GF-D8 (cell line): ENCODE measurements around the gene ELAVL3.
"Not testable (repeated sequence)": the region's sequence is repeated elsewhere in the genome, so short reads cannot be mapped to it uniquely, and the experiment has no call there.

Experiments
- DNase-seq: peaks from one replicate; lab custom pipeline; 2025; lab: John Stamatoyannopoulos, UW

Gene ELAVL3

DNA sequence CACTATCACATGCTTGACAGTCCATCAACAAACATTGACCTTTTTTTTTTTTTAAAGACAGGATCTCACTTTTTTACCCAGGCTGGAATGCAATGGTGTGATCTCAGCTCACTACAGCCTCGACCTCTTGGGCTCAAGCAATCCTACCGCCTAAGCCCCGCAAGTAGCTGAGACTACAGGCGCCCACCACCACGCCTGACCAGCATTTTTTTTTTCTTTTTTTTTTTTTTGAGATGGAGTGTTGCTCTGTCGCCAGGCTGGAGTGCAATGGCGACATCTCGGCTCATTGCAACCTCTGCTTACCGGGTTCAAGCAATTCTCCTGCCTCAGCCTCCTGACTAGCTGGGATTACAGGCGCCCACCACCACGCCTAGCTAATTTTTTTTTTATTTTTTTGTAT is 21.9 kb downstream of the ELAVL3 start:
- DNase-seq = not testable (repeated sequence)

- no peak for DNase-seq
Measured at GRCh38 chr19:11458236-11458900, 22.5 kb downstream of the ELAVL3 start.

GRCh38 chr19:11457831-11458230 is 23.0 kb downstream of the ELAVL3 start:
- DNase-seq = no peak

DNA sequence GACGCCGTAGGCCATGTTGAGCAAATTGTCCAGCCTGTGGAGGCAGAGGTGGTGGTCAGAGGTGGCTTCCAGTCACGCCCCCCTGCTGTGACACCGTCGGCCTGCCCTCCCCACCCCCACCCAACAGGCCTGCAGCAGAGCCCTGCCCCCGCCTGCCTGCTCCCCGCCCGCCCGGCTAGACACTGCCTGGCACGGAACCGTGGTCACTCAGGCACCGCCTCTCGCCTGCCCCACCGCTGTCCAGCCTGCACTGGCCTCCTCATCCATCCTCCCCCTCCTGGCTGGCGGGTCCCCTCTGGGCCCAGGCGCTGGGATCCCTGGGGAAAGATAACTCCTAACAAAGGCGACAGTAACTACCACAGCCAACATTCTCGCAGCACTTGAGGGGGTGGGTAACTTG is 23.7 kb downstream of the ELAVL3 start:
- no peak for DNase-seq

DNA sequence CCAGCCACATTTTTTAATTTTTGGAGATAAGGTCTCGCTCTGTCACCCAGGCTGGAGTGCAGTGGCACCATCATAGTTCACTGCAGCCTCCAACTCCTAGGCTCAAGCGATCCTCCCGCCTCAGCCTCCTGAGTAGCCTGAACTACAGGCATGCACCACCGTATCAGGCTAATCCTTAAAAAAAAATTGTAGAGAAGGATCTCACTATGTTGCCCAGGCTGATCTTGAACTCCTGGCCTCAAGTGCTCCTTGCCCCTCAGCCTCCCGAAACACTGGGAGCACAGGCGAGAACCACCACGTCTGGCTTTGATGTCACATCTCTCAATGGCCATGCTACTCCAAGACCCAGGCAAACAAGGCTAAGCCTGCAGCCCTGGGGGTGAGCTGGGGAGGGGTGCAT is 24.2 kb downstream of the ELAVL3 start:
- DNase-seq = no peak

DNA sequence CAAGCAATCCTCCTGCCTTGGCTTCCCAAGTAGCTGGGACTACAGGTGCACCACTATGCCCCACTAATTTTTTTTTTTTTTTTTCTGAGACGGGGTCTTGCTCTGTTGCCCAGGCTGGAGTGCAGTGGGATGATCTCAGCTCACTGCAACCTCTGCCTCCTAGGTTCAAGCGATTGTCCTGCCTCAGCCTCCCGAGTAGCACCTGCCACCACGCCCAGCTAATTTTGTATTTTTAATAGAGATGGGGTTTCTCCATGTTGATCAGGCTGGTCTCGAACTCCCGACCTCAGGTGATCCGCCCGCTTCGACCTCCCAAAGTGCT is 25.7 kb downstream of the ELAVL3 start:
- not testable (repeated sequence) for DNase-seq

DNA sequence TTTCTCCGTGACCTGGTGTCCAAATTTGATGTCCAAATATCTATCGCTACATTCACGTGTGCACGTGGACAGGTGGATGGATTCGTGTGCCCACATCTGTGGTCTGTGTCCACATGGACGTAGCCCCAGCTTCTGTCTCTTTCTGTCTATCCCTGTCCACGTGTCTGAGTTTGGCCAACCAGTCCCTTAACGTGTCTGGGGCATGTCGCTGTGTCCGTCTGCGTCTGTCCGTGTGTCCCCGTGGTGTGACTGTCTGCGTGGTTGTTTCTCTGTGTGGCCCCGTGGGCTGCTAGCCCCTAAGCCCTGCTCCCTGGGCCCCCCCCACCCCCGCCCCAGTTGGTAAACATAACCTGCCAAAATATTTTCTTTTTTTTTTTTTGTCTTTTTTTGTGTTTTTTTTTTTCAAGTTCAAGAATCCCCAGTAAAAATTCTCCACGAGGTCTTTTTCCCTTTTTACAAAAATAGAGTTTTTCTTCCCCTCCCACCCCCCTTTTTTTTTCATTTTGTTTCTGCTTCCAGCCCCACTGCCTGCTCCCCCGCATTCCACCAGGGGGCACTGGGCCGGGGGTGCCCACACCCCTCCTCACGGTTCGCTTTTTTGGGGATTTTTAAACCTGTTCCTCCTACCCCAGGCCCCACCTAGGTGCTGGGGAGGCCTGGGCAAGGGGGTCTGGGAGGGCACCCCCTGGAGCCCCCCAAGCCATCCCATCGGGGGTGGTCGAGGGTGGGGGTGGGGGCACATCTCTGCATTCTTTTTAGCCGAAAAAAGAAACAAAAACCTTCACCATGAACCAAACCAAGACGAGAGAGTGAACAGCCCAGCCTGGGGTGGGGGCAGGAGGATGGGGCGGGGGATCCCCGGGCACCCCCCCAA is 27.1 kb downstream of the ELAVL3 start:
- no peak for DNase-seq

- DNase-seq = no peak
Measured at GRCh38 chr19:11452620-11453310, 28.1 kb downstream of the ELAVL3 start.

DNA sequence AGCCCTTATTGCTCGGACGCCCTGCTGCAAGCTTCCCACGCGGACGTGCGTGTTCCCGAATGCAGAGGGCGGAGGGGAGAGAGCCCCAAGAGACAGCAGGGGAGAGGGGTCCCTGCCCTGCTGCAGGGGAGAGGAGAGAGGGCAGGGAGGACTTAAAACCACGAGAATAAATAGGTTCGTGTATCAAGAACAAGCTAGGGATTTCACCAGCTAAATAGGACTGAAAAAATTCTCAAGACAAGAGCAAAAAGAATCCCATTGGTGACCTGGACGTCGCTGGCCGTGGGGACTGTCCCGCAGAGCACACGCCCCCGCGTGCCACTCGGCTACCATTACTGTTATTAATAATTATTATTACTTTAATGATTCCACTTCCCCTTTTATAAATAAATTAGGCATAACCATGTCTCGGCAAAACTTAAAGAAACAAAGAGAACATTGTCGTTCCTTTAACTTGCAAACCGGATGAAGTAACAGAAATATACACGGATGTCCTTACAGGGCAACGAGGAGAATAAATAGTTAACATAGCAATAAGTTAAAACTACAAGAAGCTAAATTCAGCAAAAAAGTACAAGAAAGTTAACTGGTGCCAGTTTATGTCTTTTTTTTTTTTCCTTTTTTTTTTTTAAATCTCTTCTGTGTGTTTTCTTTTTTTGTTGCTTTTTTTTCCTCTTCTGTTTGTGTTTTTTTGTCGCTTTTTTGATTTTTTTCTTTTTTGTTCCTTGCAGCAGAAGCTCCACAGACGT is 28.8 kb downstream of the ELAVL3 start:
- DNase-seq = no peak

DNA sequence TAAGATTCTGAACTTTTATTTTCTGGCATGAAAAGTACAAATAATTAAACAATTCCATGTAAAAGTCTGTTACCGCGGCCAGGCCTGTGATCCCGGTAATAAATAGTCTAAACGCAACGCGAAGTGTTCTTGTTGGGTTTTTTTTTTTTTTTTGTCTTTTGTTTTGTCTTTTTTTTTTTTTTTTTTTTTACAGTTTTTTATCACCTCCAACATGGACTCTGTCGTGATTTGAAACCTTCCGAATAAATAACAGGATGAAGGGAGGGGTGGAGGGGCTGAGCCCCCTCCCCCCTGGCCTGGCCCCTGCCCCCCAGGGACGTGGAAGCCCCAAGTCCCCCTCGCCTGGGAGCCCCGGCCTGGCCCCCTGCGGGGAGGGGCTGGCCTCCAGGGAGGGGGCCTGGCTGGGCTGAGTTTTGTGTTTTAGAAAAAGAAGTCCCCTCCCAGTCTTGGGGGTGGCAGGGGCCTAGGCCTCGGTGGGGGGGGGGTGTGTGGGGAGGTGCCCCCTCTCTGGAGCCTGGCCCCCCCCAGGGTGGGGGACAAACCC is 29.4 kb downstream of the ELAVL3 start:
- no peak for DNase-seq

- DNase-seq = no peak
Measured at GRCh38 chr19:11450570-11451326, 30.1 kb downstream of the ELAVL3 start.

DNA sequence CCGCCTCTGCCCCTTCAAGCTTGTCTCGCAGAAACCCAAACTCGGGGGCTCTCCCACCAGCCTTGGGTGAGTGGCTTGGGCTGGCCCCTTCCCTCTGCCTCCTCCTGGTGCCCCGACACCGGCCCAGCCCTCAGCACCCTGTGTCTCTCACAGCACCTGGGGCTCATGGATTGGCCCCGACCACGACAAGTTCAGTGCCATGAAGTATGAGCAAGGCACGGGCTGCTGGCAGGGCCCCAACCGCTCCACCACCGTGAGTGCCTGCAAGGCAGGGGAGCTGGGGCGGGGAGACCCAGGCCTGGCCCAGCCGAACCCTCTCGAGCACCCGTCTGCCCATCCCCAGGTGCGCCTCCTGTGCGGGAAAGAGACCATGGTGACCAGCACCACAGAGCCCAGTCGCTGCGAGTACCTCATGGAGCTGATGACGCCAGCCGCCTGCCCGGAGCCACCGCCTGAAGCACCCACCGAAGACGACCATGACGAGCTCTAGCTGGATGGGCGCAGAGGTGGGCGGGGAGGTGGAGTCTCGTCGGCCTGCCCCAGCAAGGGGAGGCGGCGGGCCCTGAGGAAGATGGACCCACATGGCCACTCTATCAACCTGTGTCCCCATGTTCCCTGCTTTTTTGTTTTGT is 31.8 kb downstream of the ELAVL3 start:
- DNase-seq = no peak

DNA sequence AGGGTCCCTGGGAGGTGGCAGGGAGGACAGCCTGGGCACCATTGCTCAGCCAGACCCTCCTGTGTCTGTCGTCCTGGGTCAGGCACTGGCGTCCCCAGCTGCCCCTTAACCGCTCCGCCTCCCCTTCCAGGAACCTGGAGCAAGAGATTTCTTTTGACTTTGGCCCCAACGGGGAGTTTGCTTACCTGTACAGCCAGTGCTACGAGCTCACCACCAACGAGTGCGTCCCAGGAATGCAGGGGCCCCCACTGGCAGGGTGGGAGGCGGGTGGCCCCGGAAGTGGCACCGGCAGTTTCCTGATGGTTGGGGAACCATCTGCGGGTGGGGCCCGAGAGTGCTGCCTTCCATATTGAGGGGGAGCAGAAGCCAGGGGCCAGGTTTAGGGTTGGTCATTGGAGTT is 32.4 kb downstream of the ELAVL3 start:
- no peak for DNase-seq

DNA sequence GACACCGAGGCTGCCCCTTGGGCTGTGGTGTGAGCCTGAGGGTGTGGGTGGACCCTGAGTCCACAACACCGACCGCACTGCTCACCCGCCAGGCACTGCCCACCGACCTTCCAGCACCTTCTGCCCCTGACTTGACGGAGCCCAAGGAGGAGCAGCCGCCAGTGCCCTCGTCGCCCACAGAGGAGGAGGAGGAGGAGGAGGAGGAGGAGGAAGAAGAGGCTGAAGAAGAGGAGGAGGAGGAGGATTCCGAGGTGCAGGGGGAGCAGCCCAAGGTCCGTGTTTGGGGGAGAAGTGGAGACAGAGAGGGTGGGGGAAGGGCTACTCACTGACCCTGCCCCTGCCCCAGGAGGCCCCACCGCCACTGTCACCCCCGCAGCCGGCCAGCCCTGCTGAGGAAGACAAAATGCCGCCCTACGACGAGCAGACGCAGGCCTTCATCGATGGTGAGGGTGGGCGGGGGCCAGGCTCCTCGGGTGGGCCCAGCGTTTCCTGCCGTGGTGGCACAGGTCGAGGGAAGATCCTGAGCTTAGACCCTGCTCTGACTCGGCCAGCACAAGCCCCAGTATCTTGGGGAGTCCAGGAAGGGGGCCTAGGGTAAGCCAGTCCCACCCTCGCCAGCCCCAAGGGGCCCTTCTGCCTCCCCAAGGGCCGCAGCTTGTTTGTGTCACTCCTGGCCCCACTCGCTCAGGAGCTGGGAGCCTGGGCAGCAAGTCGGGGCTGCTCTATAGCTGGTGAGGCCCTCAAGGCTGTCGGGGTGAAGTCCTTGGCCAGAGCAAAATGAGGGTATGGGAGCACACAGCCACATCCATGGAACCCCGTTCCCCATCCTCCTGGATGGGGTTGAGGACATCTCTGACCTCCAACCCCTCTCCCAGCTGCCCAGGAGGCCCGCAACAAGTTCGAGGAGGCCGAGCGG is 33.2 kb downstream of the ELAVL3 start:
- no peak for DNase-seq

DNA sequence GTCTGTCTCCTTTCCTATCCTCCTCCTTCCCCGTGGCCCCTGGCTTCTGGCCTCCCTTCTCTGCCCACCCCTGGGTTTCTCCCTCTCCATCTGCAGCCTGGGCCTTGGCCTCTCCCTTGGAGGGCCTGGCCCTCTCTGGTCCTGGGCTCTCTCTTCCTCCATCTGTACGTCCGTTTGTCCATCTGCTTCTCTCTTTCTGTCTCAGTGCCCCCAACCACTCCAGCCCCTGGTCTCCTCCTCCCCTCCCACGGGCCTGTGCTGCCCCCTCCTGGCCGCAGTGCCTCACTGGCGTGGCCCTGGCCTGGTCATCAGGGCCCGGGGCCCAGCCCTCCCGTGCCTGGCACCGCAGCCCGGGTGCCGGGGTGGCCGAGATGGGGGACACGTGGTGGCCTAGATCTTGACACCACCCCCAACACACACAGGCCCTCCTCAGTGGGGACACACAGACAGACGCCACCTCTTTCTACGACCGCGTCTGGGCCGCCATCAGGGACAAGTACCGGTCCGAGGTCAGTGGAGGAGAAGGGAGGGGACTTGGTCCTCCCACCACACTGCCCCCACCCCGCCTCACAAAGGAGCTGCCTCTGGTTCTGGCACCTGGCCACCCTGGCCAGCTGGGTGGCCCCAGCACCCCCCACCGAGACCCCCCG is 34.1 kb downstream of the ELAVL3 start:
- DNase-seq = no peak

DNA sequence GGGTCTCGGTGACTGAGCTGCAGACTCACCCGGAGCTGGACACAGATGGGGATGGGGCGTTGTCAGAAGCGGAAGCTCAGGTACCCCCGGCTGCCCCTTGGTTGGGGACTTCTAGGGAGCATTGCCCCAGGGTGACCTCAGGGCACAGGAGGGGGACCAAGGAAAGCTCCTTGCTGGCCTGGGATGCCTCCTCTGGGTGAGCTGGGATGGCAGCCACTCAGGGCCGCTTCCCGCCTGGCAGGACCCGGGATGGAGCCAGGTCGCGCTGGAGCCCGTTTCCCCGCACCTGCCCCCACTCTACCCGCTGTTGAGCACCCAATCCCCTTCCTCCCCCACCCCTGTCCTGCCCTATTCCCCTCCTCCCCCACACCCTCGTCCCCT is 34.6 kb downstream of the ELAVL3 start:
- no peak for DNase-seq

DNA sequence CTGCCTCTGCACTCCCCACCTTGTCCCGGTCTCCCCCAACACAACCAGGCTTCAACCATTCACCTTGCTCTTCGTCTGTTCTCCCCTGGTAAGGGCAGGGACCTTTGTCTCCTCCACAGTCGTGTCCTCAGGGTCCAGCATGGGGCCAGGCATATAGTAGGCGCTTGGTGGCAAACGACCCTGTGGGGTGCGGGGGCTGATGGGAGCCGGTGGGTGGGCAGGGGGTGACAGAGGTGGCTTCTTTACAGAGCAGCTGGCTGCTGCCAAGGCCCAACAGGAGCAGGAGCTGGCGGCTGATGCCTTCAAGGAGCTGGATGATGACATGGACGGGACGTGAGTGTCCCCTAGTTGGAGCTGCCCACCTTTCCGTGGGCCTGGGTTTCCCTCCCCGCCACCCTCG is 35.7 kb downstream of the ELAVL3 start:
- no peak for DNase-seq

- DNase-seq = no peak
Measured at GRCh38 chr19:11444059-11444458, 36.8 kb downstream of the ELAVL3 start.

DNA sequence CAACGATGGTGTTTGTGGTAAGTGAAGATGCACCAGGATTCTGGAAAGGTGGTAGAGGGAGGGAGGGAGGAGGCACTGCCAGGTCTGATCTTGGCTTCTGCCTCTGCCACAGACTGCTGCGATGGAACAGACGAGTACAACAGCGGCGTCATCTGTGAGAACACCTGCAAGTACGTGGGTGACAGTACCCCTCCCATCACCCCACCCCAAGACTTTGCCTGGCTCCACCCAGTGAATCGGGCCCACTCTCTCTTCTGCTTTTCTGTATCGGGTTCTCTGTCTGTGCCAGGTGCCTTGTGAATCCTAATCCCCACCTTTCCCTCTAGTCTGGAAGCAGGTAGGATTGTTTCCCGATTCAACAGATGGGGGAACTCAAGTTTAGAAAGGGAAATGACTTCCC is 42.9 kb downstream of the ELAVL3 start:
- DNase-seq = no peak
